HepG2 (cell line): ENCODE results near the gene C1GALT1C1. TPM values are rescaled to one million over a fixed set of nuclear protein-coding genes. Genes with fewer than 3 reads are reported as not detected.
A peak's percentile ranks its signal among the peaks of the same experiment; 100 is the strongest.

ENCODE experiments used
- ARNT2 ChIP-seq: sonication (generic); formaldehyde crosslinking; IDR thresholded peaks from 2 replicates; pipeline ENCODE4 v1.8.0; 2022; ENCODE audit warnings: mild to moderate bottlenecking, low read depth, missing genetic modification reagents, moderate library complexity
- KDM5A ChIP-seq: fragments of 200-600 bp; sonication (generic); IDR thresholded peaks from 2 replicates; pipeline ENCODE4 v1.7.0; 2018; ENCODE audit warnings: antibody characterized with exemption, mild to moderate bottlenecking, low read length, borderline replicate concordance
- POLR2AphosphoS5 ChIP-seq: IDR thresholded peaks from 2 replicates; pipeline ENCODE4 v1.6.1; 2012; ENCODE audit warnings: low read depth, low read length
- TFE3 ChIP-seq: IDR thresholded peaks from 2 replicates; pipeline ENCODE4 v1.6.1; 2016
- ZNF281 ChIP-seq: sonication (generic); formaldehyde crosslinking; IDR thresholded peaks from 2 replicates; pipeline ENCODE4 v1.4.0; 2020; ENCODE audit warnings: missing genetic modification reagents, borderline replicate concordance
- ZNF550 ChIP-seq: sonication (generic); formaldehyde crosslinking; IDR thresholded peaks from 2 replicates; pipeline ENCODE4 v1.4.0; 2020; ENCODE audit warnings: mild to moderate bottlenecking, missing genetic modification reagents, borderline replicate concordance
- ZSCAN22 ChIP-seq: sonication (generic); formaldehyde crosslinking; IDR thresholded peaks from 2 replicates; pipeline ENCODE4 v1.4.0; 2020; ENCODE audit warnings: mild to moderate bottlenecking, missing genetic modification reagents
- polyA plus RNA-seq, 8 experiments: library from polyadenylated mRNA; depleted of rRNA in 3 of 8; stranded (reverse) in 7 of 8; unstranded in 1 of 8; fragments of >200 nt; fragmentation: Illumina TruSeq in 4 of 8; extraction: Trizol in 4 of 8; gene quantifications; 2 replicates each; pipeline versions ENCODE4 v1.2.1 to v1.2.3, GENCODE V29; 2011 to 2016; ENCODE audit warnings: low read depth in 4 of 8, missing spikeins in 1 of 8, mixed read lengths in 1 of 8; ENCODE audit not compliant: insufficient read depth in 1 of 8
- total RNA-seq, 5 experiments: library from RNA; depleted of rRNA; stranded (reverse); fragments of >200 nt; fragmentation: Illumina TruSeq; extraction: Trizol; gene quantifications; 2 replicates each; pipeline ENCODE4 v1.2.3, GENCODE V29; 2016; ENCODE audit warnings: low read depth in 1 of 5
- TF ChIP-seq, protein P1 (sequence below): sonication (generic); formaldehyde crosslinking; IDR thresholded peaks from 2 replicates; pipeline ENCODE4 v1.4.0; 2020; ENCODE audit warnings: missing genetic modification reagents, borderline replicate concordance

C1GALT1C1 gene
- total and polyA plus RNA-seq, 2 of the 13 experiments (the other 11 are each of a cell fraction or from before 2014, with no cell fraction given) = 26.3 to 31.9 TPM

DNA sequence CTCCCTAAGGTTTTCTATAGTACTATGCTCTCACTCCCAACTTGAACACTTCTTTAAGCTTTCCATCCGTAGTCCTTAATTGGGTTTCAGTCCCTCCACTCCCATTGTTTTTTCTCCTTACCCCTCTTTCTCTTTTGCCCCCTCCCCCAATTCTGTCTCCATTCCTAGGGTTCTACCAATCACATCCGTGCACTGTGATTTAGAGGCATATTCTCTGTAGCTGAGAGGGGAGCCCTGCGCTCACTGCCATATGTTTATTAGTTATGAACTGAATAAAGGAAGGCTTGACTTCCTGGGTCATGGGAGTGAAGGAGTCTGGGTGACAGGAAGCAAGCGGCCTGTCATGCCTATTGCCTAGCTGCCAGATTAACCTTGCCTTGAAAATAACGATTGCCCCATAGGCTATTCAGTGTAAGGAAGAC, 25.5 kb downstream of the C1GALT1C1 start (continued):
- TF ChIP-seq TFE3 = no peak
- TF ChIP-seq, protein P1, sequence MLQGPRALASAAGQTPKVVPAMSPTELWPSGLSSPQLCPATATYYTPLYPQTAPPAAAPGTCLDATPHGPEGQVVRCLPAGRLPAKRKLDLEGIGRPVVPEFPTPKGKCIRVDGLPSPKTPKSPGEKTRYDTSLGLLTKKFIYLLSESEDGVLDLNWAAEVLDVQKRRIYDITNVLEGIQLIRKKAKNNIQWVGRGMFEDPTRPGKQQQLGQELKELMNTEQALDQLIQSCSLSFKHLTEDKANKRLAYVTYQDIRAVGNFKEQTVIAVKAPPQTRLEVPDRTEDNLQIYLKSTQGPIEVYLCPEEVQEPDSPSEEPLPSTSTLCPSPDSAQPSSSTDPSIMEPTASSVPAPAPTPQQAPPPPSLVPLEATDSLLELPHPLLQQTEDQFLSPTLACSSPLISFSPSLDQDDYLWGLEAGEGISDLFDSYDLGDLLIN = no peak
- TF ChIP-seq ARNT2 (CRISPR knock-in tag) = no peak
- TF ChIP-seq KDM5A = peak; percentile 30; the same call in 1 of the 2 replicates
- TF ChIP-seq POLR2AphosphoS5 = 0 out of 2 replicates have a peak, but pooled peaks have one; percentile 15
- no peak for TF ChIP-seq ZNF550 (CRISPR knock-in tag)
- no peak for TF ChIP-seq ZNF281 (CRISPR knock-in tag)
- TF ChIP-seq ZSCAN22 (CRISPR knock-in tag) = no peak
